HUDEP-2 (cell line): Measurements from ENCODE around the gene NAV2.
"Not testable (repeated sequence)": the region's sequence is repeated elsewhere in the genome, so short reads cannot be mapped to it uniquely, and the experiment has no call there.

ENCODE experiments used
- DNase-seq, 76 experiments: peaks; one replicate each; lab custom pipeline; 2025; ENCODE audit not compliant: unreplicated experiment in 76 of 76; lab: John Stamatoyannopoulos, UW

NAV2 gene

DNA sequence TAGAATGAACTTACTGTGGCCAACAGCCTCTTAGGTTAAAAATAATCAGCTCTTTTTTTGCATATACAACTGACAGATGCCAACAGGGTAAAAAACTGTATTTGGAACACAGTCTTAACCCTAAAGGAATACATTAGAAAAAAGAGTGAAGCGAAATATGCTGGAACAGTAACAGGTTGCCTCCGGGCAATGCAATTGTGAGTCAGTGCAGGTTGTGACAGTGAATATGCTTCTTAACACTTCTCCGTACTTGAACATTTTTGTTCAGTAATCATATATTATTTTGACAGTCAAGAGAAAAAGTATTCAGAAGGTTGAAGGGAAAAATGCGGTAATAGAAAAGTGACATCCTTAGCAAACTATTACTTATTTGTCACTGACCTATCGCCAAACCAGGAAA lies 349.1 kb downstream of the NAV2 start:
- DNase-seq: no peak

GRCh38 chr11:20064961-20065405 lies 352.3 kb downstream of the NAV2 start:
- no peak for DNase-seq

DNA sequence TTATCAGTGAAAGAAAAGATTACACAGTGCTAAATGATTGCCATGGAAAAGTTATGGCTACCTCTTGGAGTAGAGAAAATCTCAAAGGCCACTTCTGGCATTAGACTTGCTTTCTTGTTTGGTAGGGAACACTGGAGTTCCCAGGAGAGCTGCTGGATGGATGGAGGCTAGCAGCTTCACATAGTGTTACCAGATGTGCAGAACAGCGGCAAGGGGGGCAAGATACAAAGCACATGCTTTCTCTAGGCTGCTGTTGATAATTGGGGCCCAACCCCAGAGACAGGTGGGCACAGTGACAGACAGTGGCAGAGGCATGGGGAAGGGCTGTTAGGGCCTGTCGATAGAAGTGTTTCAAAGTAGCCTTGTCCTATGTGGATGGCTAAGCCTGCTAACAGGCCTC lies 352.8 kb downstream of the NAV2 start:
- no peak for DNase-seq

- no peak for DNase-seq
These were observed 353.6 kb downstream of the NAV2 start for GRCh38 chr11:20066013-20066782.

GRCh38 chr11:20066783-20067156 lies 354.1 kb downstream of the NAV2 start:
- DNase-seq: no peak

DNA sequence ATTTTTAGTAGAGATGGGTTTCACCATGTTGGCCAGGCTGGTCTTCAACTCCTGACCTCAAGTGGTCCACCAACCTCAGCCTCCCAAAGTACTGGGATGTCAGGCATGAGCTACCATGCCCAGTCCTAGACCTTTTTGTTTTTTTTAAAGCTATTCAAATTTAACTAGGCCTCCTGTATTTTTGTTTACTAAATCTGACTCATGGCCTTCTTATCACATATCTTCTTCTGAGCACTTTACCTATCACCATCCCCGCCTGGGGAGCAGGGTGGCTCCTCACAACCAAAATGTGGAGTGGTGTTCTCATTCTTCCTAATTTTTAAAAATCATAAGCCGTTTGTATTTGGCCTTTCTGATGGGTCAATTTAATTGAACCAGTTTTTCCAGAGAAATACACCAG lies 355.0 kb downstream of the NAV2 start:
- no peak for DNase-seq

DNA sequence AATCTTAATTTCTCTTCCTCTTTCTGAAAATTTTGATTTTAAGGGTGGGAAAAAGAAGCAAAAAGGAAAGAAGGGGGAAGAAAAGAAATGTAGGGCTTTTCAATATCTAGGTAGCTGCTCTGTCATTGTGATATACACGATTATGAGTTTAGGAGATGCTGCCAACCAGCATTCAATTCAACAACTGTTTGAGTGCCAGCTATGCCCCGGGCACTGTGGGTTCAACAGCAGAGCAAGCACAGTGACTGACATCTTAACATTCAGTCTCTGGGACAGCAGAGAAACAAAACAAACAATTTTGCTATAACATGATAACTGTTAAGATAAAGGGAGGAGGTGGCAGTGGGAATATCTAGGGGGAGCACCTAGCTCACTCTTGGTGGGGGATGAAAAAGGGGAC lies 356.1 kb downstream of the NAV2 start:
- DNase-seq: no peak

GRCh38 chr11:20070459-20070858 lies 357.8 kb downstream of the NAV2 start:
- no peak for DNase-seq

DNA sequence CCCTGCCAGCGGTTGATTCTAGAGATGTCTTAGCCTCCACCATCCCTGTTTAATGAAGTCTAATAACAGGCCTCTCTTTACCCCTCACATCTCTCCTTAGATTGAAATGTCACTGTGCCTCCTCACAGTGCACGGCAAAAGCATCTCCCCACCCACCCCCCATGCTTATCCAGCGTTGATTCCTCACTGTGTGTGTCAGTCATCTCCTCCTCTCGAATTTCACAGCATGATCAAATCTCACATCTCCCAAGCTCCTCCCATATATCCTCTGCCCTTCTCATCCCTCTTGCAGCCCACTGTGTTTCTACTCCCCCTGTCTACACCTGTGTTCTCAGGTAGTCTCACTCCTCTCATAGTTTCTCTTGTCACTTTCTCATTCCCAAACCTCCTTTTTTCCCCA lies 363.0 kb downstream of the NAV2 start:
- DNase-seq: no peak

- no peak for DNase-seq
These were observed 366.2 kb downstream of the NAV2 start for GRCh38 chr11:20078846-20079245.

GRCh38 chr11:20080032-20080685 lies 367.5 kb downstream of the NAV2 start:
- peak in 51 of 76 experiments; percentile 2 to 73 (median 29) for DNase-seq

DNA sequence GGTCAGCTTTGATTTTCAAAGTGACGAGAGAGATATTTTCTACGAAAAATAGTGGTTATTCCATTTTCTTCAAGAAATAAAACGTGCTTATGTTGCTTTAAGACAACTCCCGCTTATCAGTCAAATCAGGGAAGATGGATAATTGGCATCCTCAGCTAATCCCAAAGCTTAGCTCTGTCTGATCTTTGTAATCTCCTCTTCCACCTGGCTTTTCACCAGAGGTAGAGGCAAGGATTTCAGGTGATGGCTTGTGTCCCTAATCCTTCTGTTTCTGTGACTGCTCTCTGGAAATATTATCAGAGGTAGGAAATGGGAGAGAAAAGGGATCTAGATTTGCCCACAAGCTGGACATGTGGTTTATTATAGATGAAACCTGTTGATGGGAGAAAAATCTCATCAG lies 368.7 kb downstream of the NAV2 start:
- no peak for DNase-seq

DNA sequence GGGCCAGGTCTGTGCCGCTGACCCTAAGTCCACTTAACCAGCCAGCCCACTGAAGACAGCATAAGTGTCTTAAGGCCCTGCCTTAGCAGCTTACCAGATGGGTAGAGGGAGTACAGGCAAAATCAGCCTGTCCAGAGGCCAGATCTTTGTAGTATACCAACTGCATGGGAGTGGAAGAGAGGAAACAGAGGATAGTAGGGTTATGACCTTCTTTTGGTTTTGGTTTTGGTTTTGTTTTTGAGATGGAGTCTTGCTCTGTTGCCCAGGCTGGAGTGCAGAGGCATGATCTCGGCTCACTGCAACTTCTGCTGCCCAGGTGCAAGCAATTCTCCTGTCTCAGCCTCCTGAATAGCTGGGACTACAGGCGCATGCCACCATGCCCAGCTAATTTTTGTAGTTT lies 371.2 kb downstream of the NAV2 start:
- DNase-seq: not testable (repeated sequence)

- no peak for DNase-seq
These were observed 372.5 kb downstream of the NAV2 start for GRCh38 chr11:20084921-20085814.

DNA sequence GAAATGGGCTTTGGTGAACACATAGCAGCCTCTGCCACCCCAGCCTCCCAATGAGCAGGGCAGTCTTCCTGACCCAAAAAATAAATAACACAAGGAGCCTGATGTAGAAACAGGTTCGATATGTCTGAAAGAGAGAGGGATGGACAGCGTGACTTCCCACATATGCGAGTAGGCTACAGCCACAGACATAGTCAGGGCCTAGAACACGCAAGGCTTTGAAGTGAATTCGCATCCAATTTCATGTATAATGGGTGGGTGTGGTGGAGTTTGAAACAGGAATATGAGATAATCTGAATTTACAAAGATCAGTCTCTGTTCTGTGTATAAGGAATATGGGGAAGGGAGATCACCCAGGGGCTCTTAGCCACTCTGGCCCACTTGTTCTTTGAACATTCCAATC lies 373.3 kb downstream of the NAV2 start:
- DNase-seq: no peak

- DNase-seq: no peak
These were observed 374.5 kb downstream of the NAV2 start for GRCh38 chr11:20087118-20087521.

- no peak for DNase-seq
These were observed 376.0 kb downstream of the NAV2 start for GRCh38 chr11:20088397-20089225.

DNA sequence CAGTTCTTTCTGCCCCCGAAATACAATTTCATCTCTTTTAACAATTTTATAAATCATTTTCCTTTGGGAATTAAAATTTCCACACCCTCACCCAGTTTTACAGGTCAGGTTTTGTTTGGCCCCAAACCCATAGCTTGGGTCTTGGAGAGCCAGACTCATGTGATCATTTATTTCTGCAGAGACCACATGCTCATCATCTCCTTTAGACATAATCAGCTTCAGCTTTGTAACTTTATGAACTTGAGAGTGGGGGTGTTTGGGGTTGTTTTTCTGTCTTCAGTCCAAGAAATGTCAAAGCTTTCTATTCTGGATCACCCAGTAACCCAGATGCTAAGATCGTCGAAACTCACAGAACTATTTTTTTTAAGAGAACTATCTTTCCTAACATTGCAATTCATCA lies 376.7 kb downstream of the NAV2 start:
- no peak for DNase-seq

- peak in 3 of 76 experiments; percentile 2 to 23 (median 4) for DNase-seq
These were observed 377.4 kb downstream of the NAV2 start for GRCh38 chr11:20089796-20090653.
